HG02885 (cell line): ENCODE results near the gene RPS24.
A peak's percentile ranks its signal among the peaks of the same experiment; 100 is the strongest.

Experiments used
- ATAC-seq: cut with Tn5 transposase; IDR thresholded peaks from one replicate; pipeline ENCODE4 v1.9.1; 2021; ENCODE audit warnings: mild to moderate bottlenecking; ENCODE audit not compliant: unreplicated experiment, poor library complexity

Gene RPS24

GRCh38 chr10:78025685-78026364, 7.8 kb upstream of the RPS24 start:
- ATAC-seq, result no peak

- ATAC-seq, result no peak
Observed at GRCh38 chr10:78028438-78029268, 5.0 kb upstream of the RPS24 start.

GRCh38 chr10:78029269-78030226, 4.1 kb upstream of the RPS24 start, which contains the start of gene POLR3A:
Gene POLR3A (minus strand): TSS chr10:78029515. CDS start chr10:78029407, 108 bp downstream.
- peak; percentile 60 for ATAC-seq

- no peak for ATAC-seq
Observed at GRCh38 chr10:78033387-78033636, 351 bp upstream of the RPS24 start.

GRCh38 chr10:78035025-78035424, 1.4 kb downstream of the RPS24 start:
- ATAC-seq, result no peak

- no peak for ATAC-seq
Observed at GRCh38 chr10:78035437-78035836, 1.8 kb downstream of the RPS24 start.

GRCh38 chr10:78035933-78036583, 2.4 kb downstream of the RPS24 start:
- ATAC-seq, result no peak

- no peak for ATAC-seq
Observed at GRCh38 chr10:78038105-78038504, 4.4 kb downstream of the RPS24 start.

GRCh38 chr10:78038791-78039547, 5.3 kb downstream of the RPS24 start:
- ATAC-seq, result no peak

GRCh38 chr10:78039743-78040142, 6.1 kb downstream of the RPS24 start:
- no peak for ATAC-seq

GRCh38 chr10:78041170-78042057, 7.8 kb downstream of the RPS24 start:
- no peak for ATAC-seq

- ATAC-seq, result no peak
Observed at GRCh38 chr10:78042058-78042751, 8.5 kb downstream of the RPS24 start.

- no peak for ATAC-seq
Observed at GRCh38 chr10:78042752-78043104, 9.1 kb downstream of the RPS24 start.

GRCh38 chr10:78044179-78044578, 10.5 kb downstream of the RPS24 start:
- ATAC-seq, result no peak

- ATAC-seq, result no peak
Observed at GRCh38 chr10:78044699-78045098, 11.0 kb downstream of the RPS24 start.

GRCh38 chr10:78045237-78045636, 11.6 kb downstream of the RPS24 start:
- peak; percentile 66 for ATAC-seq

GRCh38 chr10:78045856-78046255, 12.2 kb downstream of the RPS24 start:
- no peak for ATAC-seq

GRCh38 chr10:78046711-78047269, 13.1 kb downstream of the RPS24 start:
- no peak for ATAC-seq
